Endothelial cell of umbilical vein (primary cell): Measurements from ENCODE around the gene PSORS1C1.

Experiments used
- CTCF ChIP-seq, 2 donors: IDR thresholded peaks; 1 replicate in 1 of 2; 2 replicates in 1 of 2; pipeline ENCODE4 v1.5.1; 2011; ENCODE audit warnings: low read length in 2 of 2, mild to moderate bottlenecking in 2 of 2, moderate library complexity in 2 of 2, control low read depth in 1 of 2, inconsistent platforms in 1 of 2, low read depth in 1 of 2; ENCODE audit not compliant: insufficient read depth in 1 of 2; ENCODE audit errors: extremely low read depth in 1 of 2
- POLR2A ChIP-seq: IDR thresholded peaks from 2 replicates; pipeline ENCODE4 v1.6.1; 2012; ENCODE audit warnings: low read depth, mild to moderate bottlenecking, control low read depth, low read length
- POLR2AphosphoS5 ChIP-seq: IDR thresholded peaks from 2 replicates; pipeline ENCODE4 v1.6.1; 2012; ENCODE audit warnings: low read depth, mild to moderate bottlenecking, control low read depth, low read length, moderate library complexity; ENCODE audit not compliant: insufficient read depth

DNA sequence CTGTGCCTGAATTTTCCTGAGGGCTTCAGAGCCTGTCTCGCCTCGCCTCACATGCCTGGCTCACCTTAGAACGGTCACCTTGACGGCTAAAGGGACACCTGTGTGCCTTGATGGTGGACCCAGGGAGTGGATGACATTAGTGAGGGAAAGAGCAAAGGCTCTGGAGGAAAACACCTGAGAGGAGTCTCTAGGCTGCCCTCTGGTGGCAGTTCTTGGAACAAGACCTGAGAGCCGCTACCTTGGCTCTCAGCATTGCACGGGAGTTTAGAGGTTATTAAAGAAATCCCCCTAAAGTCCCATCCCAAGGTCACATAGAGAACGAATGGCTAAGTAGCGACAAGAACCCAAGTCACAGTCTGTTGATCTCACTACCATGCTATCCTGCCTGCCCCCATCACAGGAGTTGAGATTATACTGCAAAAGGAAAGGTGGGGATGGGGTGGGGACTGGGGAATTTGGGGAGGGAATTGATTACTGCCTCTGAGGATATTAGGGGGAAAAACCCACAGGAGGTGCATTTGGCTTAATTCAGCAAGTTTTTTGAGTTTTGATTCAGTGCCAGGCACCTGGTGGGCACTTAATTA is 13.6 kb downstream of the PSORS1C1 start:
- TF ChIP-seq POLR2A: no peak
- TF ChIP-seq CTCF (IDR thresholded peaks at IDR 0.05; ENCODE audit: extremely low read depth in 1 of 2, insufficient read depth in 1 of 2, low read depth in 1 of 2, low read length in 2 of 2): peak; percentile 80 to 89
- no peak for TF ChIP-seq POLR2AphosphoS5
